ENCODE data around the gene ABCC4.

DNA sequence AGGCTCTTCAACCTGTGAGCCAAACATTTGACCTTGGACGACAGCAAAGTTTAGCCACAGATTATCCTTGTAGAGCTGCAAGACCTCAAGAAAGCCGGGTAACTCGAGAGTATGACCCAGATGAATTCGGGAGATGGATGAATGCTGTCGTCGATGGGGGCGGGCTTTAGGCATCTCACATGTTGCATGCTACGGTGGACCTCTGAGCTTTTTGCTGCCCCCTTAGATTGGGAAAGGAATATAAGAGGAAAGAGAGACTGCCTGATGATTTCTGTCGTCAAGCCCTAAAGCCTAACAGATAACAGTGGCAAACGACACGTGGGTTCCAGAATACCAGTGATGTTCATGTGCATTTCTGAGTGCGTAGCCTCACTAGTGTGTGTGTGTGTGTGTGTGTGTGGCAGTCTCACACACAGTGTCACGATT lies 730 bp upstream of the ABCC4 start:
- no peak for TF ChIP-seq ZNF521 (tag by site-specific recombination; IDR thresholded peaks at IDR 0.05)
- TF ChIP-seq, protein P1, sequence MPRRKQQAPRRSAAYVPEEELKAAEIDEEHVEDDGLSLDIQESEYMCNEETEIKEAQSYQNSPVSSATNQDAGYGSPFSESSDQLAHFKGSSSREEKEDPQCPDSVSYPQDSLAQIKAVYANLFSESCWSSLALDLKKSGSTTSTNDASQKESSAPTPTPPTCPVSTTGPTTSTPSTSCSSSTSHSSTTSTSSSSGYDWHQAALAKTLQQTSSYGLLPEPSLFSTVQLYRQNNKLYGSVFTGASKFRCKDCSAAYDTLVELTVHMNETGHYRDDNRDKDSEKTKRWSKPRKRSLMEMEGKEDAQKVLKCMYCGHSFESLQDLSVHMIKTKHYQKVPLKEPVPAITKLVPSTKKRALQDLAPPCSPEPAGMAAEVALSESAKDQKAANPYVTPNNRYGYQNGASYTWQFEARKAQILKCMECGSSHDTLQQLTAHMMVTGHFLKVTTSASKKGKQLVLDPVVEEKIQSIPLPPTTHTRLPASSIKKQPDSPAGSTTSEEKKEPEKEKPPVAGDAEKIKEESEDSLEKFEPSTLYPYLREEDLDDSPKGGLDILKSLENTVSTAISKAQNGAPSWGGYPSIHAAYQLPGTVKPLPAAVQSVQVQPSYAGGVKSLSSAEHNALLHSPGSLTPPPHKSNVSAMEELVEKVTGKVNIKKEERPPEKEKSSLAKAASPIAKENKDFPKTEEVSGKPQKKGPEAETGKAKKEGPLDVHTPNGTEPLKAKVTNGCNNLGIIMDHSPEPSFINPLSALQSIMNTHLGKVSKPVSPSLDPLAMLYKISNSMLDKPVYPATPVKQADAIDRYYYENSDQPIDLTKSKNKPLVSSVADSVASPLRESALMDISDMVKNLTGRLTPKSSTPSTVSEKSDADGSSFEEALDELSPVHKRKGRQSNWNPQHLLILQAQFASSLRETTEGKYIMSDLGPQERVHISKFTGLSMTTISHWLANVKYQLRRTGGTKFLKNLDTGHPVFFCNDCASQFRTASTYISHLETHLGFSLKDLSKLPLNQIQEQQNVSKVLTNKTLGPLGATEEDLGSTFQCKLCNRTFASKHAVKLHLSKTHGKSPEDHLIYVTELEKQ (tag by site-specific recombination; IDR thresholded peaks at IDR 0.05; ENCODE audit: borderline replicate concordance) = no peak
